A549 (cell line): ENCODE data around the gene B3GALT6. TPM values are rescaled to one million over a fixed set of nuclear protein-coding genes. Genes with fewer than 3 reads are reported as not detected.

ENCODE experiments used
- ATAC-seq, 2 experiments: fragments of 200-7000 bp in 1 of 2; fragments of >200 bp in 1 of 2; cut with Nextera tagmentation in 1 of 2; cut with Tn5 transposase in 1 of 2; 3 replicates each; pipeline versions ENCODE4 v1.8.0 to v1.9.1; 2018 to 2020; ENCODE audit warnings: mild to moderate bottlenecking in 1 of 2, moderate library complexity in 1 of 2
- CTCF ChIA-PET: fragments of 300-600 bp; sonication (Branson Sonifier 250); formaldehyde crosslinking; extraction: SDS; loops from one replicate; lab custom pipeline; 2021; ENCODE audit warnings: antibody characterized with exemption, inconsistent platforms; lab: Yijun Ruan, JAX
- POLR2A ChIA-PET: fragments of 350-600 bp; formaldehyde crosslinking; extraction: SDS; loops from one replicate; lab custom pipeline; 2021; ENCODE audit warnings: antibody characterized with exemption, inconsistent platforms; lab: Yijun Ruan, JAX
- DNase-seq, 2 experiments: peaks; one replicate each; pipeline versions ENCODE4 v3.0.0 to v3.0.0-alpha.2; 2011 to 2016; ENCODE audit warnings: low read depth in 1 of 2, low spot score in 1 of 2
- FAIRE-seq: peaks from 2 replicates; lab custom pipeline; 2011; peaks lifted over from hg19 to GRCh38; lab: Jason Lieb, UNC
- H3K27ac ChIP-seq, 2 experiments: fragments of >200 bp; sonication (Bioruptor Twin); formaldehyde crosslinking; 3 replicates each; pipeline ENCODE4 v1.5.1; 2016 to 2017
- H3K4me1 ChIP-seq: fragments of >200 bp; sonication (Bioruptor Twin); formaldehyde crosslinking; 3 replicates; pipeline ENCODE4 v1.6.1; 2016
- H3K4me2 ChIP-seq: fragments of >200 bp; sonication (Bioruptor Twin); formaldehyde crosslinking; 3 replicates; pipeline ENCODE4 v1.6.1; 2016
- H3K4me3 ChIP-seq: fragments of >200 bp; sonication (Bioruptor Twin); formaldehyde crosslinking; 3 replicates; pipeline ENCODE4 v1.5.1; 2016
- H3K9me3 ChIP-seq: fragments of >200 bp; sonication (Bioruptor Twin); formaldehyde crosslinking; 3 replicates; pipeline ENCODE4 v1.6.1; 2016
- ATOH8 ChIP-seq: fragments of 250-450 bp; sonication (Bioruptor Pico); IDR thresholded peaks from 2 replicates; pipeline ENCODE4 v1.5.0; 2020; ENCODE audit warnings: low read depth, mild to moderate bottlenecking, moderate library complexity
- BCL3 ChIP-seq: fragments of >200 bp; sonication (Bioruptor Twin); formaldehyde crosslinking; IDR thresholded peaks from 3 replicates; pipeline ENCODE4 v1.6.1; 2016
- CBX2 ChIP-seq: fragments of 200-600 bp; sonication (generic); IDR thresholded peaks from 2 replicates; pipeline ENCODE4 v1.6.1; 2016; ENCODE audit warnings: low read depth, mild to moderate bottlenecking, borderline replicate concordance
- CHD4 ChIP-seq: fragments of 200-600 bp; sonication (generic); IDR thresholded peaks from 2 replicates; pipeline ENCODE4 v1.6.1; 2016; ENCODE audit warnings: antibody characterized with exemption, mild to moderate bottlenecking, borderline replicate concordance
- EHF ChIP-seq: fragments of 250-450 bp; sonication (Bioruptor Pico); IDR thresholded peaks from 2 replicates; pipeline ENCODE4 v1.5.0; 2020; ENCODE audit warnings: mild to moderate bottlenecking
- ESRRA ChIP-seq: fragments of 150-350 bp; IDR thresholded peaks from 2 replicates; pipeline ENCODE4 v1.6.1; 2014; ENCODE audit warnings: mild to moderate bottlenecking, low read length, borderline replicate concordance
- FOXS1 ChIP-seq: fragments of 250-450 bp; sonication (Bioruptor Pico); IDR thresholded peaks from 2 replicates; pipeline ENCODE4 v1.5.0; 2020; ENCODE audit warnings: mild to moderate bottlenecking, moderate library complexity
- HES2 ChIP-seq: fragments of >200 bp; sonication (Bioruptor Twin); formaldehyde crosslinking; IDR thresholded peaks from 2 replicates; pipeline ENCODE4 v1.6.1; 2016
- JUN ChIP-seq, 2 experiments: fragments of >200 bp; sonication (Bioruptor Twin); formaldehyde crosslinking; IDR thresholded peaks; 2 replicates in 1 of 2; 3 replicates in 1 of 2; pipeline ENCODE4 v1.6.1; 2016 to 2017
- MAZ ChIP-seq: fragments of 150-350 bp; IDR thresholded peaks from 2 replicates; pipeline ENCODE4 v1.6.1; 2014; ENCODE audit warnings: antibody characterized with exemption, low read depth, low read length, borderline replicate concordance
- MYC ChIP-seq: IDR thresholded peaks from 2 replicates; pipeline ENCODE4 v1.6.1; 2012; ENCODE audit warnings: mild to moderate bottlenecking, inconsistent platforms, low read length, improper control_type of control experiment, borderline replicate concordance
- NR3C1 ChIP-seq: fragments of >200 bp; sonication (Bioruptor Twin); formaldehyde crosslinking; IDR thresholded peaks from 3 replicates; pipeline ENCODE4 v1.6.1; 2017
- RARB ChIP-seq: fragments of 250-450 bp; sonication (Bioruptor Pico); IDR thresholded peaks from 2 replicates; pipeline ENCODE4 v1.8.0; 2021; ENCODE audit warnings: mild to moderate bottlenecking, moderate library complexity
- RCOR1 ChIP-seq: fragments of 150-350 bp; IDR thresholded peaks from 2 replicates; pipeline ENCODE4 v1.6.1; 2014; ENCODE audit warnings: antibody characterized with exemption, low read length, low read depth
- SMC3 ChIP-seq: fragments of >200 bp; sonication (Bioruptor Twin); formaldehyde crosslinking; IDR thresholded peaks from 3 replicates; pipeline ENCODE4 v1.6.1; 2018; ENCODE audit warnings: inconsistent platforms
- TP53 ChIP-seq: fragments of 250-450 bp; sonication (Bioruptor Pico); IDR thresholded peaks from 2 replicates; pipeline ENCODE4 v1.5.0; 2021; ENCODE audit warnings: mild to moderate bottlenecking, moderate library complexity
- ZNF302 ChIP-seq: fragments of 250-450 bp; sonication (Bioruptor Pico); IDR thresholded peaks from 2 replicates; pipeline ENCODE4 v1.9.0; 2021; ENCODE audit warnings: inconsistent platforms, mild to moderate bottlenecking, moderate library complexity
- ZSCAN20 ChIP-seq: fragments of 250-450 bp; sonication (Bioruptor Pico); IDR thresholded peaks from 2 replicates; pipeline ENCODE4 v1.8.0; 2022; ENCODE audit warnings: mild to moderate bottlenecking, moderate library complexity
- WGBS: methylation state at CpG from one replicate; pipeline ENCODE4 v1.1.6; 2017; ENCODE audit errors: missing lambda C conversion rate; 5-methylcytosine and 5-hydroxymethylcytosine counted together
- polyA plus RNA-seq, 4 experiments: library from polyadenylated mRNA; depleted of rRNA in 3 of 4; stranded (reverse); fragments of >200 nt; fragmentation: RNase III in 1 of 4; extraction: RNeasy Plus Mini Kit Qiagen cat#74134 plus additional on column Dnase treatment in 1 of 4; gene quantifications; 2 replicates in 3 of 4; 3 replicates in 1 of 4; pipeline ENCODE4 v1.2.3, GENCODE V29; 2011 to 2017
- TF ChIP-seq, protein P1 (sequence below): fragments of 250-450 bp; sonication (Bioruptor Pico); IDR thresholded peaks from 2 replicates; pipeline ENCODE4 v1.5.0; 2021; ENCODE audit warnings: mild to moderate bottlenecking, moderate library complexity, borderline replicate concordance
- TF ChIP-seq, protein P2 (sequence below): fragments of 450-650 bp; IDR thresholded peaks from 2 replicates; pipeline ENCODE4 v1.6.1; 2014; ENCODE audit warnings: antibody characterized with exemption

B3GALT6 gene
- polyA plus RNA-seq, 2 of the 4 experiments (the other 2 are of a cell fraction), result 12.5 to 12.9 TPM

DNA sequence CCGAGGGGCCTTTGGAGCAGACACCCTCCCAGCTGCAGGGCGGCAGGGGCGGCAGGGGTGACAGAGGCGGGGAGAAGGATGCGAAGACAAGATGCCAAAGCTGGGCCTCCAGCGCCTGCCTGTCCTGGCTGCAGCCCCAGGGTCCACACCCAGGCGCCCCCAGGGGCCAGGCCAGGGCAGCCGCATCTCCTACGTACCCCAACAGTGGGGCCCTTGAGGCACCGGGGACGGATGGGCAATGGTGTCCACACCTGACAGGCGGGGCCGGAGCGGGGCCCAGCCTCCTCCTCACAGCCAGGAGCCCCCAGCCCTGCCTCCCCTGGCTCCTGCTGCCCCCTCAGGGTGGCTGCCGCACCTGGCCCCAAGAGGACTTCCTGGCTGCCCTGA, 7.2 kb downstream of the B3GALT6 start:
- TF ChIP-seq, protein P1, sequence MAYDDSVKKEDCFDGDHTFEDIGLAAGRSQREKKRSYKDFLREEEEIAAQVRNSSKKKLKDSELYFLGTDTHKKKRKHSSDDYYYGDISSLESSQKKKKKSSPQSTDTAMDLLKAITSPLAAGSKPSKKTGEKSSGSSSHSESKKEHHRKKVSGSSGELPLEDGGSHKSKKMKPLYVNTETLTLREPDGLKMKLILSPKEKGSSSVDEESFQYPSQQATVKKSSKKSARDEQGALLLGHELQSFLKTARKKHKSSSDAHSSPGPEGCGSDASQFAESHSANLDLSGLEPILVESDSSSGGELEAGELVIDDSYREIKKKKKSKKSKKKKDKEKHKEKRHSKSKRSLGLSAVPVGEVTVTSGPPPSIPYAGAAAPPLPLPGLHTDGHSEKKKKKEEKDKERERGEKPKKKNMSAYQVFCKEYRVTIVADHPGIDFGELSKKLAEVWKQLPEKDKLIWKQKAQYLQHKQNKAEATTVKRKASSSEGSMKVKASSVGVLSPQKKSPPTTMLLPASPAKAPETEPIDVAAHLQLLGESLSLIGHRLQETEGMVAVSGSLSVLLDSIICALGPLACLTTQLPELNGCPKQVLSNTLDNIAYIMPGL (CRISPR knock-in tag), result no peak
- no peak for TF ChIP-seq EHF (CRISPR knock-in tag)
- no peak for TF ChIP-seq ATOH8 (CRISPR knock-in tag)
- no peak for TF ChIP-seq FOXS1 (CRISPR knock-in tag)
- no peak for TF ChIP-seq SMC3
- no peak for TF ChIP-seq MYC
- no peak for TF ChIP-seq JUN (IDR thresholded peaks at IDR 0.05)
- TF ChIP-seq, all 56 proteins: peak for 0
- ATAC-seq (no peak), FAIRE-seq (no peak), DNase-seq (no peak)
- WGBS, result 100% methylated on average over 2 of the region's 15 CpGs
- POLR2A ChIA-PET, result interaction anchor here (0.9 kb wide), 1 partner anchor 22 kb away, joined by 4 read pairs; no protein-coding TSS in a partner anchor
- Histone ChIP-seq H3K27ac (0 out of 6 replicates have a peak overlapping the region, but pooled peaks of 1 of the 2 experiments have one; percentile 2), H3K4me1 (peaks cover 27% of the 10 kb centered on the region), H3K9me3 (no peaks in the 10 kb centered on the region), H3K4me3 (no peak overlapping the region), H3K4me2 (no peak overlapping the region)
- CTCF ChIA-PET, result interaction anchor here (0.6 to 9.4 kb wide), 4 partner anchors 117 to 301 kb away, joined by 3 to 46 read pairs (median 3); no protein-coding TSS in a partner anchor

DNA sequence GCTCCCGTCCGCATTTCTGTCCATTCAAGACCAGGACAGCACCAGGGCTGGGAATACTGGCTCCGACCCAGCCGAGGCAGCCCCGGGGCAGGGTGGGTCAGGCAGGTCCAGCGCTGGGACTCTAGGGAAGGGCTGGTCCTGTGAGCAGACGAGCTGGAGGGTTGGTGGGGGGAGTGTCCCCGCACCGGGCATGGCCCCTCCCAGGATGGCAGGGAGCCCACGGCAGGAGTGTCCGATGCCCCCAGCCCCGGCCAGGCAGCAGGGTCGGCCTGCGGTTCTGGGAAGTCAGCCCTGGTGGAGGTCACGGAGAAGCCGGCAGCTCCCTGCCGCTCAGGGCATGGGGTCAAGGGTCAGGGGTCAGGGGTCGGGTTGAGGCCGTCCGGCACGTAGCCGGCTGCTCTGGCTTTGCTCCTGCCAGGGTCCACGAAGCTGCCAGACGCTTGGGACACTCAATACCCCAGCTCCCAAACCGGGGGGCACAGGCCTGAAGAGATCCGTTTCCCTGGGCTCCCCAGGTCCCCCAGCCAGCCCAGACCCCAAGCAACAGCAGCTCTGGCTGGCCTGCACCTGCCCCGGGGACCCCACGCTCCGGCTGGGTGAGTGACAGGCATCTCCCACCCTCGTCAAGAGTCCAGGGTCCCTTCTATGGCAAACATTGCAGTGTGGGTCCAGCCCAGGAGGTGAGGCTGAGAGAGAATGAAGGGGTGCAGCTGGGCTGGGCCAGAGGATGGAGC, 7.7 kb downstream of the B3GALT6 start:
- no peak overlapping the region for H3K4me3 ChIP-seq
- H3K4me2 ChIP-seq, result no peak overlapping the region
- H3K9me3 ChIP-seq, result no peaks in the 10 kb centered on the region
- 0 out of 6 replicates have a peak overlapping the region, but pooled peaks of 1 of the 2 experiments have one; percentile 2 for H3K27ac ChIP-seq
- peaks cover 31% of the 10 kb centered on the region for H3K4me1 ChIP-seq
- CTCF ChIA-PET, result interaction anchor here (0.6 to 9.4 kb wide), 4 partner anchors 118 to 301 kb away, joined by 3 to 46 read pairs (median 3); no protein-coding TSS in a partner anchor
- DNase-seq (no peak), ATAC-seq (peak; percentile 6 to 10; a peak in 3 of 6 replicates), FAIRE-seq (no peak)
- WGBS, result 51% methylated on average over 5 of the region's 30 CpGs
- no peak for TF ChIP-seq ESRRA
- no peak for TF ChIP-seq ZNF302 (CRISPR knock-in tag)
- TF ChIP-seq BCL3, result no peak
- no peak for TF ChIP-seq RARB (CRISPR knock-in tag)
- TF ChIP-seq CBX2, result no peak
- no peak for TF ChIP-seq MAZ
- no peak for TF ChIP-seq TP53 (CRISPR knock-in tag)
- TF ChIP-seq, protein P2, sequence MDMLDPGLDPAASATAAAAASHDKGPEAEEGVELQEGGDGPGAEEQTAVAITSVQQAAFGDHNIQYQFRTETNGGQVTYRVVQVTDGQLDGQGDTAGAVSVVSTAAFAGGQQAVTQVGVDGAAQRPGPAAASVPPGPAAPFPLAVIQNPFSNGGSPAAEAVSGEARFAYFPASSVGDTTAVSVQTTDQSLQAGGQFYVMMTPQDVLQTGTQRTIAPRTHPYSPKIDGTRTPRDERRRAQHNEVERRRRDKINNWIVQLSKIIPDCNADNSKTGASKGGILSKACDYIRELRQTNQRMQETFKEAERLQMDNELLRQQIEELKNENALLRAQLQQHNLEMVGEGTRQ, result no peak
- TF ChIP-seq SMC3, result no peak
- no peak for TF ChIP-seq ZSCAN20 (CRISPR knock-in tag)
- TF ChIP-seq HES2, result no peak
- TF ChIP-seq RCOR1, result no peak
- no peak for TF ChIP-seq CHD4
- TF ChIP-seq NR3C1, result no peak
- POLR2A ChIA-PET, result no interaction called here
